ENCODE measurements around the gene EIF5A.
"Not testable (repeated sequence)": the region's sequence is repeated elsewhere in the genome, so short reads cannot be mapped to it uniquely, and the experiment has no call there.

EIF5A gene

DNA sequence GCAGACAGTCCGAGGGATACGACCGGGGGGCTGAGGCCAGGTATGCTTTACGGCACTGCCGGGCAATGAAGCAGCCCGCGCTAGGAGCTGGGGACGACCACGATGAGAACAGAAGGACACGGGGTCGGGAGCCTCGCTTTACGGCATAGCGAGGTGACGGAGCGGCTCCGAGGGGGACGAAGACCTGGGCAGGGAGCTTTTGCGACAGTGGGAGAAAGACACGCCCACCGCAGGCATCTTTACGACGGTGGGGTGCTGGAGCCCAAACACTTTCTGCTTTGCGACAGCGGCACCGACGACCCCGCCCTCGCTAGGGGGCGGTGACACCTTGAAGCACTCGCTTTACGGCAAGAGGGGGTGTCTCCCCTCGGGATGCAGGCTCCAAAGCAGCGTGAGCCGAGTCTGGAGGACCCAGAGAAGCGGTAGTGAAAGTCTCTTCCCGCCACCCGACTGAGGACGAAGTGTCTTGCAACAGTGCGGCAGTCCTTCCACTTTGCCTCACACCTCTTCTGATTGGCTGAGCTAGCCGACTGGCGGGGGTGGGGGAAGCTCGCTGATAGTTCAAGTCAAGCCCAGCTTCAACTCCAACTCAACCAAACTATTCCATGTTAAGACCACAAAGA, 22.1 kb downstream of the EIF5A start:
- TF ChIP-seq CTCF (IDR thresholded peaks at IDR 0.05; ENCODE audit: extremely low read depth, missing control alignments): no peak
- DNase-seq (ENCODE audit: low spot score): peak; percentile 97

- TF ChIP-seq CTCF (IDR thresholded peaks at IDR 0.05; ENCODE audit: extremely low read depth, missing control alignments): no peak
- DNase-seq (ENCODE audit: low spot score): peak; percentile 87
These were observed 22.7 kb downstream of the EIF5A start for GRCh38 chr17:7329997-7330637.

DNA sequence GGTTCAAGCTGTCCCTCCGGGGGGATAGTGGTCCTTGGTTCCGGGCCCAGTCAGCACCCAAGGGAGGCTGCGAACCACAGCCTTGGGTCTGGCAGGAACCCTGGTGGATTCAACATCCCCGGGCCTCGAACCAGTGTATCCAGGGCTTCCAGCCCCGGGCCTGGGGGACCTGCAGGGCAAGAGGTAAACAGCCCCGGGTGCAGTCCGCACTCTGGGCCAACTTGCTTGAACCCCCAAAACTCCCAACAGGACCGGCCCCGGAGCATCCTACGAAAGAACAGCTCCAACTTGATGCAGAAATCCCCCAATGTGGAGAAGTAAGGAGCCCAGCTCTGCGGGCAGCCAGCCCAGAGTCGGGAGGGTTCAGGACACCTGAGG, 23.2 kb downstream of the EIF5A start:
- DNase-seq (ENCODE audit: low spot score): no peak
- no peak for TF ChIP-seq CTCF (IDR thresholded peaks at IDR 0.05; ENCODE audit: extremely low read depth, missing control alignments)

DNA sequence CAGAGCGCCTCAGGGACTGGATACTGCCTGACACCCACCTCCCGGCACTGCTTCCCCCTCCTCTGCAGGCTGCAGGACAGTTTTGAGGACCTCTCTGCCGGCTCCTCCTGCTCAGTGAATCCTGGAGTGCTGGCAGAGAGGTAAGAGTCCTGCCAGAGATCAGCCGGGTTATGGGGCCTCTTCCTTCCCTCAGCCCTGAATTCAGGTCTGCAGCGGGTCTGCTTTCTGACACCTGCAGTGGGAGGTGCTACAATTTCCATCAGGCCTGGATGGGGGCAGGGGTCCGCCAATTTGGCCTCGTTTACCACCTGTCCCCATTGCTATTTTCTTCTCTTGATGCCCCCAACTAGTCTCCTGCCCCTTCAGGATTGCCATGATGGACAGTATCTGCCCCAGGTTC, 24.7 kb downstream of the EIF5A start:
- no peak for DNase-seq (ENCODE audit: low spot score)
- no peak for TF ChIP-seq CTCF (IDR thresholded peaks at IDR 0.05; ENCODE audit: extremely low read depth, missing control alignments)

- not testable (repeated sequence) for DNase-seq (ENCODE audit: low spot score)
These were observed 25.2 kb downstream of the EIF5A start for GRCh38 chr17:7332600-7333069.

GRCh38 chr17:7334938-7335538, 27.6 kb downstream of the EIF5A start:
- TF ChIP-seq CTCF (IDR thresholded peaks at IDR 0.05; ENCODE audit: extremely low read depth, missing control alignments): no peak
- no peak for DNase-seq (ENCODE audit: low spot score)

DNA sequence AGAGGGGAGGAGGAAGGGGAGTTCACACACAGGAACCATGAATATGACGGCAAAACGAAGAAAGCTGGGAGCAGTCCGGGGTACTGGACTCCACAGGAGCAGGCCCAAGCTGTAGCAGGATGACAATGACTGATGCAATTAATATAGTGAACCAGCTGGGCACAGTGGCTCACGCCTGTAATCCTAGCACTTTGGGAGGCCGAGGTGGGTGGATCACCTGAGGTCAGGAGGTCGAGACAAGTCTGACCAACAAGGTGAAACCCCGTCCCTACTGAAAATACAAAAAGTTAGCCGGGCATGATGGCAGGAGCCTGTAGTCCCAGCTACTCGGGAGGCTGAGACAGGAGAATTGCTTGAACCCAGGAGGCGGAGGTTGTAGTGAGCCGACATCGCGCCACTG, 28.3 kb downstream of the EIF5A start:
- not testable (repeated sequence) for DNase-seq (ENCODE audit: low spot score)

GRCh38 chr17:7336240-7337175, 29.1 kb downstream of the EIF5A start, which contains the start of gene ACAP1:
Gene ACAP1 (plus strand): TSS chr17:7336529. CDS start chr17:7336735, 206 bp downstream.
- TF ChIP-seq CTCF (IDR thresholded peaks at IDR 0.05; ENCODE audit: extremely low read depth, missing control alignments): no peak
- peak; percentile 81 for DNase-seq (ENCODE audit: low spot score)

- not testable (repeated sequence) for DNase-seq (ENCODE audit: low spot score)
These were observed 30.2 kb downstream of the EIF5A start for GRCh38 chr17:7337600-7337999.
